HG02870 (cell line): ENCODE data around the gene KRTAP10-9.
"Not testable (repeated sequence)": the region's sequence is repeated elsewhere in the genome, so short reads cannot be mapped to it uniquely, and the experiment has no call there.

Experiments
- ATAC-seq: cut with Tn5 transposase; IDR thresholded peaks from one replicate; pipeline ENCODE4 v1.9.1; 2021; ENCODE audit warnings: mild to moderate bottlenecking, moderate library complexity; ENCODE audit not compliant: unreplicated experiment

The KRTAP10-9 gene, protein sequence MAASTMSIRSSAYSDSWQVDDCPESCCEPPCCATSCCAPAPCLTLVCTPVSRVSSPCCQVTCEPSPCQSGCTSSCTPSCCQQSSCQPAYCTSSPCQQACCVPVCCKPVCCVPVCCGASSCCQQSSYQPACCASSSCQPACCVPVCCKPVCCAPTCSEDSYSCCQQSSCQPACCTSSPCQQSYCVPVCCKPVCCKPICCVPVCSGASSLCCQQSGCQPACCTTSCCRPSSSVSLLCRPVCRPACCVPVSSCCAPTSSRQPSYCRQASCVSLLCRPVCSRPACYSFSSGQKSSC

DNA sequence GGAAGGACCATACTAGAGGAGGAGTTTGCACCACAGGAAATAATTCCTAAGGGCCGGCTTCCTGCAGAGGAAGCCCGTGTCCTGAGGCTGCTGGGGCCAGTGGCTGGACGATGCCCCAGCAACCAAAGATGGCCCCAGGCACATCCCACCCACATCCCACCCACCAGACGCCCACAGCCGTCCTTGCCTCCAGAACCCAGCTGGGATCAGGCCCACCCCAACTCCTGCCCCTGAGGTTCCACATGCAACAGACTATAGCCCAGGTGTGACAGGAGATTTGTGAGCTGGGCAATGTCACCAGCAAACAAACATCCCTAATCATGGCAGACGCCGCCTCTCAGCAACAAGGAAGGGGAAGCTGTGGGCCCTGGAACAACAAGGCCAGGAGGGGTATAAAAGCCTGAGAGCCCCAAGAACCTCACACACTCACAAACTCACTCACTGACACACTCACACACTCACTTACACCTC, at the start of gene KRTAP10-9:
Gene KRTAP10-9 (plus strand): TSS at position 421 of the 471 bp plus-strand sequence. CDS start 79 bp downstream, outside the sequence.
- ATAC-seq, result no peak

DNA sequence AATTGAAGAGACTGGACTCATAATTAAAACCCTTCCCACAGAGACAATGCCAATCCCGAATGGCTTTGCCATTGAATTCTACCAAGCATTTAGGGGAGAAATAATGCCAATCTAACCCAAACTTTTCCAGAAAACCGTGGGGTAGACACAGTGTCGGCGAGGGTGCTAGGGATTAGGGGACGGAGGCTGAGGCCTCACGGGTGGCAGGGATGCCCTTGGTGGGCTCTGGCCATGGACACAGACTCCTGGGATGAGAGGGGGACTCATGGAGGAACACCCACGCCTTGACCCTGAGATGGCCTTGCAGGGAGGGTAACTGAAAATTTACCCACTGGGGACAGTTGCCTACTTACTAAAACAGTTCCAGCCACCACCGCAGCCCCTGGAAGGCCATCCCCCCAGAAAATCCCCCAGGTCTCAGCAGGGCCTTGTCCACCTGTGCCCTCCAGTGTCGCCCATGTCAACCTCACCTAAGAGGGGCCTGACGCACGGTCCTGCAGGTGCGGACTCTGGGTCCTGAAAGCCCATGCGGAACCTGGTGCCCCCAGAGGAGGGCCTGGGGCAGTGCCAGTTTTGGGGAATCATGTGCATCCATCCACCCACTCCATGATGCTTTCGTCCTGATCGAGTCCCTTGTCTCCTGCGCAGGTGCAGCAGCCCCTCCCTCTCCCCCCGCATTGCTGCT, 48.4 kb upstream of the KRTAP10-9 start:
- no peak for ATAC-seq

DNA sequence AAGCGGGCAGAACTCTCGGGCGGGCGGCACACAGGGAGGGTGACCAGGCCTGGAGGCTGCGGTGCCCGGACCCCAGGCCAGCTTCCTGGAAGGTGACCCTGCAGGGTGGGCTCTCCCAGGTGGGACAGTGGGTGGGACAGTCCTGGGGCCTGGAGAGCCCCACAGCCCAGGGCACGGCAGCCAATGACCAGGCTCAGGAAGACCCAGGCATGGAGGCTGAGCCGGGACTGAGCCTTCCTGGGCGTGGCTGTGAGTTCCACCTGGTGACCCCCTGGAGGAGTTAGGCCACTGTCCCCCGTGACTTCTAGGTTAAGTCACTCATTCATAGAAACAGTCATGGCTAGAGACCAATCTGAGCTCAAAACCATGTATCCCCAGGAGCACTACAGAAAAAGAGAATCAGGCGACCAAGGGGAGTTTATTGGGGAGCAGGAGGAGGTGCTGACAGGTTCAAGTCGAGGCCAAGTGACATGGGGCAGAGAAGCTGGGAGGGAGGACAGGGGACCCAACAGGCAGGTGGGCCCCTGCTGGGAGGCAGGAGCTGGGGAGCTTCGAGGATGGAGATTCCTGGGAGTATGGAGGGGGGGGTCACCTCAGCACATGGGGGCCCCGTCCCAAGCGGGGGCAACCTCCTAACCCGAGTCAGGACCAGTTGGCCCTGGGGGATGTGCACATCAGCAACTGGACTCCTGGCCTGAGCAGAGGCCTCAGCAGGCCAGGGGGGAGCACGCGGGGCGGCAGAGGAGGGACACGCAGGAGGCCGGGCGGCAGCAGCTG, 47.6 kb upstream of the KRTAP10-9 start:
- ATAC-seq, result no peak

DNA sequence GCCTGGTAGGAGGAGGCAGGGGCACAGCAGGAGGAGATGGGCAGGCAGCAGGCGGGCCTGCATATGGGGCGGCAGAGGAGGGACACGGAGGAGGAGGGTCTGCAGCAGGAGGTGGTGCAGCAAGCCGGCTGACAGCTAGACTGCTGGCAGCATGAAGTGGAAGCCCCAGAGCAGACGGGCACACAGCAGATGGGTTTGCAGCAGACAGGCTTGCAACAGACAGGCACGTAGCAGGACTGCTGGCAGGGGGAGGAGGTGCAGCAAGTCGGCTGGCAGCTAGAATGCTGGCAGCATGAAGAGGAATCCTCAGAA, 47.1 kb upstream of the KRTAP10-9 start:
- no peak for ATAC-seq

DNA sequence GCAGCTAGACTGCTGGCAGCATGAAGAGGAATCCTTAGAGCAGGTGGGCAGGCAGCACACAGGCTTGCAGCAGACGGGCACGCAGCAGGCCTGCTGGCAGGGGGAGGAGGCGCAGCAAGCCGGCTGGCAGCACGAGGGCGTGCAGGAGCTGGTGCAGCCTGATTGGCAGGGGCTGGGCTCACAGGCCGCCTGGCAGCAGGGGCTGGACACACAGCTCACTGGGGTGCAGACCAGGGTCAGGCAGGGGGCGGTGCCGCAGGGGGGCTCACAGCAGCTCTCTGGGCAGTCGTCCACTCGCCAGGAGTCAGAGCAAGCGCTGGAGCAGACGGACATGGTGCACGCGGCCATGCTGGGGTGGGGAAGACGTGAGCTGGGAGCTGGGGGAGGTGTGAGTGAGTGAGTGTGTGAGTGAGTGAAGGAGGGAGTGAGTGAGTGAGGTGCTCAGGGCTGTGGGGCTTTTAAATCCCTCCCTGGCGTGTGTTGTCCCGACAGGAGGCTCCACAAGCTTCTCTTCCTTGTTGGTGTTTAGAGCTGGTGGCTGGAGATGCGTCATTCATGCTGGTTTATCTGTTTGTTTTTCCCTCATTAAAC, 46.6 kb upstream of the KRTAP10-9 start, which contains the start of gene KRTAP10-5:
Gene KRTAP10-5 (minus strand): TSS at position 374 of the 591 bp plus-strand sequence. CDS start 26 bp downstream, at position 348.
- ATAC-seq, result not testable (repeated sequence)

DNA sequence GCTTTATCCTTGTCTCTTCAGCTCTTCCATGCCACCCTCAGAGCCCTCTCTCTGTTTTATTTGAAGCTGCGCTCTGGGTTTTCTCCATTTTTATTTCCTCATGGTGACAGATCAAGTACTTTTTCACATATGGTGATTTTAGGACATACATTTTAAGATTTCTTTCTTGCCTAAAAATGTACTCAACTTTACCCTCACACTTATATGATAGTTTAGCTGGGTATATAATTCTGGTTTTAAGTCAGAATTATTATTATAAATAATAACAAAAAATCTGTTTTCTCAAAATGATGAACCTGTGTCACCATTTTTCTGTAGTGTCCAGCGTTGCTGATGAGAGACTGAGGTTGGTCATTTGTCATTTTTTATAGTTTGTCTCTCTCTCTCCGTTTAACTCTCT, 45.7 kb upstream of the KRTAP10-9 start:
- no peak for ATAC-seq

DNA sequence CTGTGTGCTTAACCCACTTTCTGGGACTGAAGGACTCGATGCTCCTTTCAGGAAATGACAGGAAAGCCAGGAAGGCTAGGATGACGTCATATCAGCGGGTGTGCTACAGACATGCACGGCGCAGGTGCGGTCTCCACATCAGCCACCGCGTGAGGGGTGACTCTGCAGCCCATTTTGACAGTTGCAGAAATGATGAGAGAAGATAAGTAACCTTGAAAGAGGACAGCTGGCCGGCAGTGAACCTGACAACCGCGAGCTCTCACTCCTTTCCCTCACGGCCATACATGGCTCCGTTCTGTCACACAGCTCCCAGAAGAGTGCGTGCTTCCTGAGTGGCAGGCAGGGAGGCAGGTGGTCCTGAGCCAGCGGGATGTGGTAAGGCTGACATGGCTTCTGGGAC, 44.8 kb upstream of the KRTAP10-9 start:
- ATAC-seq, result no peak

DNA sequence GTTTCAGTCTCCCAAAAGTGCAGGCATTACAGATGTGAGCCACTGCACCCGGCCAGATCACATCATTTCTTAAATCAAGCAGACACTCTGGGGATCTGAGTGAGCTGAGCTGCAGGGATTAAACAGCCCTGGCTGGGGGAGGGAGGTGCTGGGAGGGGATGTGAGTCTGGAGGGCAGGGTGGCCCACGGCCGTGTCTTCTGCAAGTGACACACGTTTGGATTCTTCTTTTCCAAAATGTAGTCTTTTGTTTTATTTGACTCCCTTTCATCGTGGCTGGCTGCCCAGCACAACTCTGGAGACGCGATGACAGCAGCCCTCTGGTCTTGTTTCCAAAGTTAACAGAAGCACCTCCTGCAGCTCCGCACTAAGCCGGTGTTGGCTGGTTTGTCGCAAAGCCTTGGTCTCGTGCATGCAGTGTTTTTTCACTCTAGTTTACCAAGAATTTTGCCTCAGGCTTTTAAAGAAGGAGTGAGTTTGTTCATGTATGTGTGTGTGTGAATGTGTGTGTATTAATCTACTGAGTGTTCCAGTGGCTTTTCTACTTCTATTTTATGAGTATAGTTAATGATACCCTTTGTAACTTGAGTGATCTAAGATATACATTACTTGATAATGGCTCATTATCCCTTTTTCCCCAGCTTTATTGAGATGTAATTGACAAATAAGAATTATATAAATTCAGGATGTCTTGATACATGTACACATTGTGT, 43.6 kb upstream of the KRTAP10-9 start:
- ATAC-seq, result no peak

DNA sequence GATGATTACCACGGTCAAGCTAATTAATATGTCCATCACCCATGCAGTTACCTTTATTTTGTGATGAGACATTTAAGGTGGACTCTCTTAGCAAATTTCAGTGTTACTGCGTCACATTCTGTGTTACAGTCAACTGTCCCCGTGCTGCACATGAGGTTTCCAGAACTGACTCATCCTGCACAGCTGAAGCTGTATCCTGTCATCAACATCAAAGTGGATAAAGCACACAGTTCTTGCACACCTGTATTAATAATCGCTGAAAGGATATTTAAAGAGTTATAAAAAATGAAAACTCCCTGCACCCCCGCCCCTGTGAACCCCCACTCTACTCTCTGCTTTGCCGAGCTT, 43.1 kb upstream of the KRTAP10-9 start:
- ATAC-seq, result no peak

DNA sequence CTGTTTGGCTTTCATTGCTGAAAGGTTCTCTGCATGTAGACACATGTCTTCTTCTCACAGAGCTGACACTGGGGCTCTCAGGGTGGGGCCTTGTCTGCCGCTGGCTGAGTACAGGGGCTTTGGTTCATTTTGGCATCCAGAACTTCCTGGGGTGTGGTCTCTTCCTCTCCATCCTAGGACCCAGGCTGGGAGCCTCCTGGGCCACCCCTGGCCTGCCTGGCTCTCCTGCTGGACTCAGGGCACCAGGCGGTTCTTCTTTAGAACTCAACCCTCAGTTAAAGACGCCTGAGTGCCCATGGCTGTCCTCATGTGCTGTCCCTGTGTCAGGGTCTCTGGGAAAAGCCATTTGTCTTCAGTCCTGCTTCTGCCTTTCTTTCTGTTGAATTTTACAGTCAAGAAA, 41.0 kb upstream of the KRTAP10-9 start:
- ATAC-seq, result no peak

DNA sequence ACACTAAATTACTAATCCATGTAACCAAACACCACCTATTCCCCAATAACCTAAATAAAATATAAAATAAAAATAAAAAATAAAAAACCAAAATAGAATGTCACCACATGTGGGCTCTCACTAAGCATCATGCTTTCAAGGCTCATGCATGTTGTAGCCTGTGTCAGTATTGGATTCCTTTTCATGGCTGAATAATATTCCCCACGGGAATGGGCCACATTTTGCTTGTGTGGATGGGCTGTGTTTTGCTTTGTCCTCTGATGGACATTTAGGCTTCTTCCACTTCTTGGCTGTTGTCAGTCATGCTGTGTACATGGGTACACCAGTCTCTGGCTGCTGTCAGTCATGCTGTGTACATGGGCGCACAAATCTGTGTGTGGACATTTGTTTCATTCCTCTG, 37.8 kb upstream of the KRTAP10-9 start:
- ATAC-seq, result no peak

DNA sequence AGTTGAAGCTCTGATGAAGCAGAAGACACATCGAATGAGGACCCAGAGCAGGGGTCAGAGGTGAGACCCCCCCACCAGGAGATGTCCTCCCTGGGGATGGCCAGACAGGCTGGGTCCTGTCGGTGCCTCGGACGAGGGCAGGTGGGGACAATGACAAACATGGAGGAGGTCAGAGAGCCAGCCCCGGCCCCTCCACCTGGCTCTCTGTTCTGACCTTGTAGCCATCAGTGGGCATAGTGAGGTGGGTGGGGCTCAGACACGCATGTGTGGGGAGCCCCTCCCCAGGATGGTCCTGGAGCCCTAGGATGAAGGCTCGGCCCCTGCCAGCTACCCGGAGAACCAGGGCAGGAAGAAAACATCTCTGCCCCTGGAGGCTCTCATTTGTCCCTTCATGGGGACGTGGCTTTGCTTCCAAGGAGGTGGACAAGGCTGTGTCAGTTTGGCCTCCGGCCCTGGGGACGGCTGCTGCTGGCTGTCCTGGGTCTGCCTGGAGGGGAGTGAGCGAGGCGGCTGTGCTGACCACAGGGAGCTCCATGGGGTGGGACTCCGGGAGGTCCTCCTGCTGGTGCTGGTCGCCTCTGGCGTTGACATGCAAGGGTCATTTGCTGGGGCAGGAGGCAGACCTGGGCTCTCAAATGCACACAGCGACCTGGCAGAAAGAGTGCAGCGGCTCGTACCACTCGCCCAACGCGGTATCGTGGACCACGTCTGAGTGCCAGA, 37.1 kb upstream of the KRTAP10-9 start:
- no peak for ATAC-seq

DNA sequence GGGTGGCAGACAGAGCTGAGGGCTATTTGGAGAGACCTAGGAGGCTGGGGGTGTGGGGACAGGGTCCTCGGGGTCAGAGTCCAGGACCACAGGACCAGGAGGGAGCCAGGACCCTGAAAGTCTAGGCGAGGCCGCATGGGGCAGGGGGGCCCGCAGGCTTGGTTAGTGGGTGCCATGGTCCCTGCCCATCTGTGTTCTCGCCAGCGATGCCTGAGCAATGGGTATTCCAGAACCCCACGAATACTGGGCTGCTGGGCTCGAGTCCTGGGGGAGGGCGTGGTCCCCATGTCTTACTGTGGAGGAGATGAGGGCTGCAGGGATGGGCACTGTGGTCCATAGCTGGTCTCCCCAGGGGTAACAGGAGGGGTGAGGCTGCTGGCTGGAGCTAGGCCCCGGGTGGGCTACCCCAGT, 36.6 kb upstream of the KRTAP10-9 start:
- no peak for ATAC-seq

DNA sequence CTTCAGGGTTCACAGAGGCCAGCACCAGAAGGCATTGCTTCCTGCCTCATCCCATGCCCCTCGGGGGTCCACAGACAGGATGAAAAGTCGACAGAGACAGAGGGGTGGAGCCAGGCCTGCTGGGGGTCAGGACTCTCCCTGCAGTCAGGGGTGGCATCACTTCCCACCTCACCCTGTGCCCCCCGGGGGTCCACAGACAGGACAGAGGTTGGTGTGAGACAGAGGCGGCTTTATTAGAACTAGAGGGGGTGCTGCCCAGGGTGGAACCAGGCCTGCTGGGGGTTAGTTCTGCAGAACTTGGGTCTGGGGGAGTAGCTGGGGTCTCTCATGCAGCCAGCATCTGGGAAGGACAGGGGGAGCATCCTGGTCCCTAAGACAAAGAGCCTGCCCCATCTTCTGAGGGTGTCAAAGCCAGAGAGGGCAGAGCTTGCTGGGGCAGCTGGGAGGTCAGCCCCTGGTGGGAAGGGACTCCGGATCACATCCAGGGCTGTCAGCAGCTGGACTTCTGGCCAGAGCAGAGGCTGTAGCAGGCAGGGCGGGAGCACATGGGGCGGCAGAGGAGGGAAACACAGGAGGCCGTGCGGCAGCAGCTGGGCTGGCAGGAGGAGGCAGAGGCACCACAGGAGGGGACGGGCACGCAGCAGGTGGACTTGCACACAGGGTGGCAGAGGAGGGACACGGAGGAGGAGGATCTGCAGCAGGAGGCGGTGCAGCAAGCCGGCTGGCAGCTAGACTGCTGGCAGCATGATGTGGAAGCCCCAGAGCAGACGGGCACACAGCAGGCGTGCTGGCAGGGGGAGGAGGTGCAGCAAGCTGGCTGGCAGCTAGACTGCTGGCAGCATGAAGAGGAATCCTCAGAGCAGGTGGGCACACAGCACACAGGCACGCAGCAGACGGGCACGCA, 35.7 kb upstream of the KRTAP10-9 start:
- not testable (repeated sequence) for ATAC-seq

DNA sequence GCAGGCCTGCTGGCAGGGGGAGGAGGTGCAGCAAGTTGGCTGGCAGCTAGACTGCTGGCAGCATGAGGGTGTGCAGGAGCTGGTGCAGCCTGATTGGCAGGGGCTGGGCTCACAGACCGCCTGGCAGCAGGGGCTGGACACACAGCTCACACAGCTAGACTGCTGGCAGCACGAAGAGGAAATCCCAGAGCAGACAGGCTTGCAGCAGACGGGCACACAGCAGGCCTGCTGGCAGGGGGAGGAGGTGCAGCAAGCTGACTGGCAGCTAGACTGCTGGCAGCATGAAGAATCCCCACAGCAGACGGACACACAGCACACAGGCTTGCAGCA, 35.1 kb upstream of the KRTAP10-9 start:
- ATAC-seq, result not testable (repeated sequence)

DNA sequence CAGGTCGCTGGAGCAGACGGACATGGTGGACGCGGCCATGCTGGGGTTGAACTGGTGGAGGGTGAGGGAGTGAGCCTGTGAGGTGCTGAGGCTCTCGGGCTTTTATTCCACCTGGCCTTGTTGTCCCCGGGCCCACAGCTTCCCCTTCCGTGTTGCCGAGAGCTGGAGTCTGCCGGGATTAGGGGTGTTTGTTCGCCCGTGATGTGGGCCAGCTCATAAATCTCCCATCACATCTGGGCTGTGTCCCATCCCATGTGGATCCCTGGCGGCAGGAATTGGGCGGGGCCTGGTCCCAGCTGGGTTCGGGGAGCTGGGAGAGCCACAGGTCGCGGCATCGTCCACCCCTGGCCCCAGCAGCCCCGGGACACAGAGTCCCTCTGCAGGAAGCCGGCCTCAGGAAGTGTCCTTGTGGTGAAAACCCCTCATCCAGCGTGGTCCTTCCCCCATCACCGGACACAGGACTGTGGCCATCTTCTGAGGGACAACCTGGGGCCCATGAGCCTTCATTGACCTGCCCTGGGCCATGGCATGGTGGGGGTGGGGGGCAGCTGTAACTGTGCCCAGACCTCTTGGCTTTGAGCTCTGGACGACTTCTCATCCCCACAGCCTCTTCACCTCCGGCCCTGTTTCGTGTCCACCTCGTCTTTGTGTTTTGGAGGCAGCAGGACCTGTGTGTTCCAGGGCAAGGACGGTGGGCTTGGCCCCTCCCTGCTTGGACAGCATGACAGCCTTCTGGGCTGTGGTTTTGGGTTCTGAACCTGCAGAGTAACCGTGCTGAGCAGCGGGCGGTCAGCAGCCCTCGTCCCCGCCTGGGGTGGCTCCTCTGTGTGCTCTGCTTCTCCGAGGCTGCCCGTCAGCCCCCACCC, 34.2 kb upstream of the KRTAP10-9 start, which contains the start of gene KRTAP10-6:
Gene KRTAP10-6 (minus strand): TSS at position 60 of the 866 bp plus-strand sequence. CDS start 21 bp downstream, at position 39.
- ATAC-seq, result no peak

DNA sequence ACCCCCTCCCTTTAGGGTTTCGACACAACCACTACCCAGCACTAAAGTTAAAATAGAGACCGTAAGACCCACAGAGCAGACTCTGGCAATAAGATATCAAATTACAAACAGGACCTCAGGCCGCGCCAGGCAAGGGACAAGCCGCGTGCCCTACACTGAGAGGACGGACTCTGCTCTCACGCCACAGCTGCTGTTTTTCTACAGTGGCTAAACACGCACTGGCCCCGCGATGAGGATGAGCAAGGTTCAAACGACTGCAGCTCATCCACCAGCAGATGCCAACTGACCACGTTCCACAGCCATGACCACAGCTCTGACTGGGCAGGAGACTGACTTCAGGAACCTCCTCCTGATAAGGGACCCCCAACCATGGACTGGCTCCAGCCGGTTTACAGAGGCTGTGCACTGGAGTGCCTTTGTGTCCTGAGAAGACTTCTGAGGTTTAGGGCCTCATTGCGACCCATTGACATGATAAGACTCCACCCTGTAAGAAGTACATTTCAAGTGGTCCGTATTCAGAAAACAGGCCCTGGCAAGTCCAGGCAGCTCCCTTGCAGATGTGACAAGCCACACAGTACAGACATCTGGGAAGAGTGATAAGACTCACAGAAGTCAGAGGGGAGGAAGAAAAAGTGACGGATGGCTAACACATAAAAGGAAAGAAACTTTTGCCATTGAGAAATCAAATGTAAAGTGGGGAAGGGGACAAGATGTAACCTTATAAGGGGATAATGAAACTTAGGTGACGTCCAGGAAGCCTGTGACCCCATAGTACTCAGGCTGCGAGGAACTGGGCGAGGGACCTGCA, 33.1 kb upstream of the KRTAP10-9 start:
- no peak for ATAC-seq
